Measurements from ENCODE around the gene ECT2L. TPM values are rescaled to one million over a fixed set of nuclear protein-coding genes. Genes with fewer than 3 reads are reported as not detected.
"Not testable (repeated sequence)": the region's sequence is repeated elsewhere in the genome, so short reads cannot be mapped to it uniquely, and the experiment has no call there.

The ECT2L gene
- total RNA-seq, 2 donors from 2014 or later, result not detected

- Histone ChIP-seq H3K4me1 (ENCODE audit: control insufficient read depth in 1 of 2, low read depth in 2 of 2) (no peaks in the 10 kb centered on the region), H3K9me3 (no peaks in the 10 kb centered on the region), H3K27ac (no peak overlapping the region), H3K36me3 (peaks cover 5% of the 10 kb centered on the region), H3K27me3 (replicated peaks; ENCODE audit: insufficient read depth) (no peaks in the 10 kb centered on the region), H3K4me3 (no peak overlapping the region)
- DNase-seq (ENCODE audit: low spot score) (no peak), ATAC-seq (ENCODE audit: insufficient number of reproducible peaks, low FRiP score, low read depth) (no peak)
- TF ChIP-seq CTCF (IDR thresholded peaks at IDR 0.05), result no peak
Measured at GRCh38 chr6:138926579-138926978, 130.7 kb downstream of the ECT2L start.

- Histone ChIP-seq H3K4me3 (no peak overlapping the region), H3K4me1 (ENCODE audit: control insufficient read depth in 1 of 2, low read depth in 2 of 2) (no peaks in the 10 kb centered on the region), H3K27me3 (replicated peaks; ENCODE audit: insufficient read depth) (no peaks in the 10 kb centered on the region), H3K36me3 (peaks cover 5% of the 10 kb centered on the region), H3K27ac (no peak overlapping the region), H3K9me3 (no peaks in the 10 kb centered on the region)
- DNase-seq (ENCODE audit: low spot score), result no peak
- no peak for ATAC-seq (ENCODE audit: insufficient number of reproducible peaks, low FRiP score, low read depth)
- TF ChIP-seq CTCF (IDR thresholded peaks at IDR 0.05), result no peak
Measured at GRCh38 chr6:138931660-138932059, 135.8 kb downstream of the ECT2L start.

- H3K27ac ChIP-seq; H3K9me3 ChIP-seq; H3K36me3 ChIP-seq; DNase-seq (ENCODE audit: low spot score); H3K27me3 ChIP-seq (replicated peaks; ENCODE audit: insufficient read depth); H3K4me3 ChIP-seq; H3K4me1 ChIP-seq (ENCODE audit: control insufficient read depth in 1 of 2, low read depth in 2 of 2); ATAC-seq (ENCODE audit: insufficient number of reproducible peaks, low FRiP score, low read depth): not testable (repeated sequence)
Measured at GRCh38 chr6:138936873-138937272, 141.0 kb downstream of the ECT2L start.

- H3K4me3 ChIP-seq, result no peak overlapping the region
- H3K36me3 ChIP-seq, result no peaks in the 10 kb centered on the region
- TF ChIP-seq CTCF (IDR thresholded peaks at IDR 0.05), result no peak
- DNase-seq (ENCODE audit: low spot score) (no peak), ATAC-seq (ENCODE audit: insufficient number of reproducible peaks, low FRiP score, low read depth) (no peak)
- H3K9me3 ChIP-seq, result no peaks in the 10 kb centered on the region
- H3K27ac ChIP-seq, result no peak overlapping the region
- no peaks in the 10 kb centered on the region for H3K27me3 ChIP-seq (replicated peaks; ENCODE audit: insufficient read depth)
- H3K4me1 ChIP-seq (ENCODE audit: control insufficient read depth in 1 of 2, low read depth in 2 of 2), result peaks cover 0 to 6% of the 10 kb centered on the region in 2 donors
Measured at GRCh38 chr6:138943089-138943625, 147.3 kb downstream of the ECT2L start.

GRCh38 chr6:138944412-138944811 is 148.5 kb downstream of the ECT2L start:
- TF ChIP-seq CTCF (IDR thresholded peaks at IDR 0.05), result no peak
- Histone ChIP-seq H3K27me3 (replicated peaks; ENCODE audit: insufficient read depth) (no peaks in the 10 kb centered on the region), H3K27ac (no peak overlapping the region), H3K9me3 (no peaks in the 10 kb centered on the region), H3K4me1 (ENCODE audit: control insufficient read depth in 1 of 2, low read depth in 2 of 2) (peaks cover 3 to 18% of the 10 kb centered on the region in 2 donors), H3K36me3 (no peaks in the 10 kb centered on the region), H3K4me3 (no peak overlapping the region)
- no peak for DNase-seq (ENCODE audit: low spot score)
- ATAC-seq (ENCODE audit: insufficient number of reproducible peaks, low FRiP score, low read depth), result no peak

GRCh38 chr6:138945354-138945753 is 149.5 kb downstream of the ECT2L start:
- ATAC-seq (ENCODE audit: insufficient number of reproducible peaks, low FRiP score, low read depth) (no peak), DNase-seq (ENCODE audit: low spot score) (no peak)
- Histone ChIP-seq H3K4me3 (no peak overlapping the region), H3K36me3 (no peaks in the 10 kb centered on the region), H3K27ac (no peak overlapping the region), H3K4me1 (ENCODE audit: control insufficient read depth in 1 of 2, low read depth in 2 of 2) (peaks cover 3 to 20% of the 10 kb centered on the region in 2 donors), H3K27me3 (replicated peaks; ENCODE audit: insufficient read depth) (no peaks in the 10 kb centered on the region), H3K9me3 (no peaks in the 10 kb centered on the region)
- TF ChIP-seq CTCF (IDR thresholded peaks at IDR 0.05), result no peak
